HG03103 (cell line): ENCODE results near the gene ZNF778.
"Not testable (repeated sequence)": the region's sequence is repeated elsewhere in the genome, so short reads cannot be mapped to it uniquely, and the experiment has no call there.

Experiments used
- ATAC-seq: cut with Tn5 transposase; IDR thresholded peaks from one replicate; pipeline ENCODE4 v1.9.1; 2021; ENCODE audit warnings: low read depth; ENCODE audit not compliant: unreplicated experiment

Gene ZNF778

DNA sequence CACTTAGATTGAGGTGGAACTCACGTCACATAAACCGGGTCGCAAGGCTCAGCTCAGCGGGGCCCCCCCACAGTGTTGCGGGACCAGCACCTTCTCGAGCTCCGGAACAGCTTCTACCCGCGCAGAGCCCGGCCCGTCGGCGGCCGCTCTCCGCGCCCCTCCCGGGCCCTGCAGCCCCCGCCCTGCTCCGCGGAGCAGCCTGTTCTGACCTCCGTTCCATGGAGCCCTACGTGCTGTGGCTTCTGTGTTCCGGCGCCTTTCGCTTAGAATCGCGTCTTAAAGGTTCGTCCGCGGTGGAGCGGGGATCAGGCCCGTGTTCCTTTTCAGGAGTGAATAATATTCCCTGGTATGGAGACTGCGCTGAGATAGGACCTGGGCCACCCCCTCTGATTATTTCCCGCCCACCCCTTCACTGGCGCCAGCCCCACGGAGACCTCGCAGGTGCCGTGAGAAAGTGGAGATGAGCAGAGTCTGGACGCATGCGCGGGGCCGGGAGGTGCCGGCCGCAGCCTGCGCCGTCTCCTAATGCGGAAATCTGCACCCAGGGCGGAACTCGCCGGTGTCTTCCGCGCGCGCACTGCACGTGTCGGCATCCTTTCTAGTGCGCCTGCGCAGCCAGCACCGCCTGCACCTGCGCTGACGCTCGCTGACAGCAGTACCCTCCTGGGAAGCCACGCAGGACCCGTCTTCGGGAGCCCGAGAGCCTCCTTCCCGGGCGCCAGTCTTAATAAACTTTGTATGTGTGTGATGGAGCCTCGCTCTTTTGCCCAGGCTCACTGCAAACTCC lies 30.9 kb downstream of the ZNF778 start:
- no peak for ATAC-seq

DNA sequence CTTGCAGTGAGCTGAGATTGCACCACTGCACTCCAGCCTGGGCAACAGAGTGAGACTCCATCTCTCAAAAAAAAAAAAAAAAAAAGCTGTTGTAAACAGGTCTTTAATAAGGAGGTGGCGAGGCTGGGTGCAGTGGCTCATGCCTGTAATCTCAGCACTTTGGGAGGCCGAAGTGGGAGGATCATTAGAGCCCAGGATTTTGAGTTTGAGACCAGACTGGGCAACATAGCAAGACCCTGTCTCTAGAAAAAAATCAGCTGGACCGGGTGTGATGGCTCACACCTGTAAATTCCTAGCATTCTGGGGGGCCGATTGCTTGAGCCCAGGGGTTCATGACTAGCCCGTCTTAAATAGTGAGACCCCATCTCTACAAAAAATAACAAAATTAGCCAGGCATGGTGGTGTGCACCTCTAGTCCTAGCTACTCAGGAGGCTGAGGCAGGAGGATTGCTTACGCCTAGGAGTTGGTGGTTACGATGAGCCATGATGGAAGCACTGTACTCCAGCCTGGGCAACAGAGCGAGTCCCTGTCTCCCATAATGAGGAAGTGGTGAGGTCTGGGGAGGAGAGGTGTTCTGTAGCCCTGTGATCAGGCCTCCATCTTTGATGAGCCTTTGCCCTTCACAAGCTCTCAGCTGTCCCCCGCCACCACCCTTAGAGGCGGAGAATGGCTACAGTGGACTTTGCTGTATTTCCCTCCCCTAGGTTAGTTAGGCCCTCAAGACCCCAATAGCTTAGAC lies 36.2 kb downstream of the ZNF778 start:
- ATAC-seq: no peak

DNA sequence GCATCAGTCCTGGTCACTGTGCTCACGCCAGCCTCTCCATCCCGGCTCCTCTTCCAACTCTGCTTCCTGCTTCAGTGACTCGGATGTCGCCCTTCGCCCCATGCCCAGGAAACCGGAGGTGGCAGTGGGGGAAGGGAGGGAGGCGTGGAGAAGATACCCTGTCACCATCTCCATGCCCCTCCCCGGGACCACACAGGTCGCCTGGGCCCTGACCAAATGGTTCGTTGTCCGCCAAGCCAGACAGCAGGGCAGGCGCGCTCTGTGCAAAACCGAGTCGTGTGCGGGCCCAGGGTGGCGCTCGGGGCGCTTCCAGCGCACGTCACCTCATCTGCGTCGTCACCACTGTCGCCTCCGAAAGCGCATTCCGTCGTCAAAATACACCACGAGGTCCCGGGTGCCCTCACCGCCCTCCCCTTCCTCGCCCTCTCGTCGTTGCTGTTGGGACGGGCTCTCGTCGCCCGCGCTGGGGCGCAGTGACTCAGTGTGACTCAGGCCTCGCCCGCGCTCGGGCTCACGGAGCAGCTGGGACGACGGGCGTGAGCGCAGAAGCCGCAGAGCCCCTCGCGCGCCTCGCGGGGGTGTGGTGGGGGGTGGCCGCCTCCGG lies 39.2 kb downstream of the ZNF778 start:
- no peak for ATAC-seq

DNA sequence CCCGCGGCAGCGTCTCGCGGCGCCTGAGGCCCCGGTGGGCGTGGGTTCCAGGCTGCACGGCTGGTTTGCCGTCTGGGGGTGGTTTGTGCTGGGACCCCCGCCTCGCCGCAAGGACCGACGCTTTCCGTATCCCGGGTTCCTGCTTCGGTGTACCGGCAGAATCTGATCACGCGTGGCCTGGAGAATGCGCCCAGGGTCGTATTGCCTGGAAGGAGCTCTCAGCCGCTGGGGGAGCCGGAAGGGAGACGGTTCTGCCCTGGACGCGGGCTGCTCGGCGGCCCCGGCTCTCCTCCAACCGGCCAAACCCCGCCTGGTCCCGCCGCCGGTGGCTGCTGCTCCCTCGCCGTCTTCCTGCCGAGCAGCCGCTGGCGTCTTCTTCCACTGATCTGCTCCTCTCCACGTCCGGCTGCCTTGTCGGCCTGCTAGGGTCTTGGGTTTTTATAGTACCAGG lies 39.8 kb downstream of the ZNF778 start:
- ATAC-seq: no peak

DNA sequence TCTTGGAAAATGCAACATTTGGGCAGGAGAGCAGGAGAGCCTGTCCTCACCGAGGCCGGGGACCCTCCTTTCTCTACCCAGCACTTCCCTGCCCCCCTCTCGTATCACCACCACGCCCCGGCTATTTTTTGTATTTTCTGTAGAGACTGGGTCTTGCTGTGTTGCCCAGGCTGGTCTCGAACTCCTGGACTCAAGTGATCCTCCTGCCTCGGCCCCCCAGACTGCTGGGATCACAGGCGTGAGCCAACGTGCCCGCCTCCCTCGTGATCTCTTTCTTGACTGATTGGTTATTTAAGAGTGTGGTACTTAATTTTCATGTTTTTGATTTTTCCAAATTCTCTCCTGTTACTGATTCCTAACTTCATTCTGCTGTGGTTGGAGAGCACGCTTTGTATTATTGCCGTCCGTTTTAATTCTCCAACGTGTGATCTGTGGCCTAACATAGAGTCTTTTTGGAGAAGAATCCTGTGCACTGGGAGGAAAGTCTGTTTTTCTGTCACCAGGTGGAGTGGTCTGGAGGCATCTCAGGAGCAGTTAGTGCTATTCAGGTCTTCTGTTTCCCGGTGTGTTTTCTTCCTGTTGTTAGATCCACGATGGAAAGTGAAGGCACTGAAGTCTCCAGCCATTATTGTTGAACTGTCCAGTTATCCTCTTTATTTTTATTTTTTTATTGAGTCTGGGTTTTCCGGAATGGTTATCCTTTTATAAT lies 40.4 kb downstream of the ZNF778 start:
- no peak for ATAC-seq

DNA sequence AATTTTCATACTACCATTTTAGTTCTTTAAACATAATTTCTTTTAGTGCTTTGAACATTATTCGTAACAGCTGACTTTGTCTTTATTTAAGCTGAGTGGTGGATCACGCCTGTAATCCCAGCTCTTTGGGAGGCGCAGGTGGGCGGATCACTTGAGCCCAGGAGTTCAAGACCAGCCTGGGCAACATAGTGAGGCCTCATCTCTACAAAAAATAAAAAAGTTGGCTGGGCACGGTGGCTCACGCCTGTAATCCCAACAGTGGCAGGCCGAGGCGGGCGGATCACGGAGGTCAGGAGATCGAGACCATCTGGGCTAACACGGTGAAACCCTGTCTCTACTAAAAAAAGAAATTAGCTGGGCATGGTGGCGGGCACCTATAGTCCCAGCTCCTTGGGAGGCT lies 42.4 kb downstream of the ZNF778 start:
- ATAC-seq: not testable (repeated sequence)

DNA sequence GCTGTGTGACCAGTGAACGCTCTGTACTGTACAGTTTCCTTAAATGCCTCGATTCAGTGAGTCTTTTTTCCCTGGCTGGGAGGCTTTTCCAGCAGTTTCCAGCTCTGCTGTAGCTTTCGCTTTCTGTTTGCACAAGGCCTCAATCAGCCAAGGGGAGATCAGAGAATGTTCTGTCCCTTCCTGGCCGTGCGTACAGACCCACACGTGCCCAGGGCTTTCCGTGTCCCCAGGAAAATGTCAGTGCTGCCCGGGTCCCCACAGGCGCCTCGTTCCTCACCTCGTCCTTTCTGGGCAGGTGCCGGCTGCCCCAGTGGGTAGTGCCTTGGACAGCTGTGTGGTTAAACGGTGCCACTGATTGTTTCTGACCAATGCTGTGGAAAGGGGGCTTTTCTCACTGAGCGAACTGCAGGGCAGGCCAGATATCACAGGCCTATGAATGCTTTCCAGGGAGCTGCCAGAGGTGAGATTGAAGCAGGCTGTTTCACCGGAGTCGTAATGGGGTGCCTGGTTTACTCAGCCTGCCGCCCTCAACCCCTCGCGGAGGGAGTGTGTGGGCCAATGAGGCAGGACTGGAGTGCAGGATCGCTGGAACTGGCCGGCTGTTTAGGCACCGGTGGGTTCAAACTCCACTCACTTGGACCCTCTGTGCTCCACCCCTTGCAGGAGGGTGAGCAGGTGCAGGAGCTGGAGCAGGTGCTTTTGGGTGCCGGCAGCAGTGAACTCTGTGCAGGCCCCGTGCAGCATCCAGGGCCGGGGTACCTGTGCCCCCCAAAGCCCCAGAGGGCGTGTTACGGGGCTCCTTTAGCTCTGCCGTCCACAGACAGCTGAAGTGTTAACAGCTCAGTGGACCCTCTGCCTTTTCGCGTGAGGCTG lies 44.4 kb downstream of the ZNF778 start:
- ATAC-seq: no peak

DNA sequence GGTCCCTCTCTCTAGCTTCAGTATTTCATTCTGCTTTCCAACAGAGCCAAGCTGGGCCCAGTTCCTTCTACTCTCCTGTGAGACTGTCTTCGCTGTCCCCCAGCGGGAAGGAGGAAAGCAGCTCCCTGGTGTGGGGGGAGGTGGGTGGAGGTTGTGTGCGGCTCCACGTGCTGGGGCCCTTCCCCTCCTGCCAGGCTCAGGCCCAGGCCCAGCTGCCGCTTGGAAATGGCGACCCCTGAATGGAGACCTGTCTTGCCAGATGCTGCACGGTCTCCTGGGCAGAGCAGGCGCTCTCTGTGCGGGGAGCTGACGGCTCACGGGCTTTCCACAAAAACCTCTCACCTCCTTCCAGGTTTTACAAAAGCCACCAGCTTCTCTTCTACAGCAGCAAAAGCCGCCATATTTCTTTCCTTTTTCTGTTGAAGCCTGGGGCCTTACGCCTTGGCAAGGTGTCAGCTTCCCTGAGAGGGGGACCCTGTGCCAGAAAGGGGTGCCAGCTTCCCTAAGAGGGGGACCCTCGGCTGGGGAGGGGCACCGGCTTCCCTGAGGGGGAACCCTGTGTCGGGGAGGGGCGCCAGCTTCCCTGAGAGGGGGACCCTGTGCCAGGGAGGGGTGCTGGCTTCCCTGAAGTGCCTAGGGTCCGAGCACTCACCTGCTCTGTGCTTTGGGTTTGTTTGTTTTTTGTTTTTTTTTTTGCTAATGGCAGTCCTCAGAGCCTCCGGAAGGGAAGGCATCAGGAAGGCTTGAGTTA lies 47.5 kb downstream of the ZNF778 start:
- ATAC-seq: no peak

DNA sequence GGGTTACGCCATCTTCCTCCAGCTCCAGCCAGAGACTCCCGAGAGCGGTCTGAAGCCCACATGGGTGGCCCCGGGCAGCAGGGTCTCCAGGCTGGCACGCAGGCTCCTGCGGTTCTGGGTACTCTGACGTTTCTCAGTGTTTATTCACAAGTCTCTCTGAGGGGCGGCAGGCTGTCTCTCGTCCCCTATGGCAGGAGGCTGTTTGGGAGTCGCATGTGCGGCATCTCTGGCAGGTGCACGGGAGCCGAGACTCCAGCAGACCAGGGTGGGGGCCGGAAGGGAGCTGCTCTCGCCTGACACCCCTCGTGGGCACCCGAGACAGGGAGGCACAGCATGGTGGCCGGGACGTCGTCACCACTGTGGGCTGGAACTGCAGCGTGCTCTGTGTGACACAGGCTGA lies 48.1 kb downstream of the ZNF778 start:
- no peak for ATAC-seq

DNA sequence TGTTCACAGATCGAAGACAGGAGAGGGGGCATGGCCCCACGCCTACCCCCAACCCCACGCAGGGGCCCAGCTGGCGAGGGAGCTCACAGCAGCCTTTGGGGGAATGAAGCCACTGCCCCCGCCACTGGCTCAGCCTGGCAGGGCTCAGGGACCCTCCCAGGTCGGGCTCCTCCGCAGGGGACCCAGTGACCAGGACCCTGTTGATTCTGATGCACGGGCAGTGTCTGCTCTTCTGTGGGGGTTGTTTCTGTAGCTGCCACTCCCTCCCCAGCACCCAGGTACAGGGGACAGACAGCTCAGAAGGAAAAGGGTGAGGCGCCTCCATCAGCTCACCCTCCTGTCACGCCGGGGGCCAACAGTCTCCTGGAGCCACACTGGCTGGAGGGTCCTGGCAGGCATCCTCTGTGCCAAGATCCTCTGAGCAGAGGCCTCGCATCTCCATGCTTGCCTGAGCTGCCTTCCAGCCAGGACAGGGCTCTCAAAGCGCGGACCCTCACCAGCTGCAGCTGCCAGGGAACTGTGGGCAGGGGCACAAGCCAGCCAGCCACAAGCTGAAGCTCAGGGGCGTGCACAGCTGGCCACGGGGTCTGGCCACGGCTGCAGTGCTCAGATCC lies 49.1 kb downstream of the ZNF778 start:
- no peak for ATAC-seq

DNA sequence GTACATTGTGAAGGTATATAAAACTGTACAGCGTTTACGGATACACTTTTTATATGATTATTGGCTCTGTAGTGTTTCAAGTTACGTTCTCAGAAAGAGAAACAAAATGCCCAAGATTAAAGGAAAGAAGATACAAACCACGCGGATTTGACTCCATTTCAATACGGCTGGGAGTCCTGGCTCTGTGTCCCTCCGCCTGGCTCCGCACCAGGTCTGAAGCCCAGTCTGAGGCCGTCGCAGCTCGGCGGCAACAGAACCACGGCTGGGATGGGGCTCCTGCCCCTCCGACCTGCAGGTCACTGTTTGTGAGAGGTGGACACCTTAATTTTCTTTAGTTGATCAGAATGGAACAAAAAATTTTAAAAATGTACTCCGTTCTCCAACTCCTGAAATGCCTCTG lies 50.2 kb downstream of the ZNF778 start:
- ATAC-seq: not testable (repeated sequence)

DNA sequence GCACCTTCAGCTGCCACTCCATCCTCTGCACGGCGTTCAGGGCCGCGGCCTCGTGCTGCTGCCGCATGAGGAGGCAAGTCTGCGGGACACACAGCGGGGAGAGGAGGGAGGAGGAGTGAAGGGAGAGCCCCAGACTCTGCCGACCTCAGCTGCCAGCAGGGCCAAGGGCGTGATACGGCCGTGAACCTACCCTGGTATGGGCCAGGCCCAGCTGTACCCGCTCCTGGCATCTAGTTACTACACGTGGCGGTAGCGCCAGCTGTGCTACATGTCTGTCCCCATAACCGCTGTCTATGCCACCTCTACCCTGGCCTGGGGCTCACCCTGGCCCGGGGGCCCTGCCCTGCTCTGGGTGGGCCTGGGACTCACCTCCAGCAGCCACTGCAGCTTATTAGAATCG lies 51.1 kb downstream of the ZNF778 start:
- no peak for ATAC-seq

DNA sequence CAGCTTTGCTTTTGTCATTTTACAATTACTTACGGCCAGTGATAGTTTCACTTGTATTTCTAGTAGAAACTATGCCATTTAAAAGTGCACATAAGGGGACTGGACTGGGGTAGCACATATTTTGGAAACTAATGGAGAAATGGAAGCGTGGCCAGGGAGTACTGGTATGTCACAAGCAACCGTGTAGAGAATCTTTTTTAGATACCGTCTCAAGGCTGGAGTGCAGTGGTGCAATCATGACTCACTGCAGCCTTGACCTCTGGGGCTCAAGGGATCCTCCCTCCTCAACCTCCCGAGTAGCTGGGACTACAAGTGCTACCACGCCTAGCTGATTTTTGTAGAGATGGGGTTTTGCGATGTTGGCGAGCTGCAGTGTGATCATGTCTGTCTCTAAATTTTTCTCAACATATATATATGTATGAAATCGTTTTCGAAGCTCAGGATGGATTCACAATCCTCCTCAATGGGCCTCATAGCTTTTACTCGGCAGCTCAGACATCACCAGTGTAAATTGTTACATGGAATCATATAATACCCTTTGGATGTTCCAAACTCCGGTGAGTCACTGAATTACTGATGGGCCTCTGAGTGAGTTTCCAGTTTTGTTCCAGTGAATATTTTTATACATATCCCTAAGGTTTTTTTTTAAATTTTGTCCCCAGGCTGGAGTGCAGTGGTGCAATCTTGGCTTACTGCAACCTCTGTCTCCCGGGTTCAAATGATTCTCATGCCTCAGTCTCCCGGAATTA lies 51.7 kb downstream of the ZNF778 start:
- no peak for ATAC-seq

DNA sequence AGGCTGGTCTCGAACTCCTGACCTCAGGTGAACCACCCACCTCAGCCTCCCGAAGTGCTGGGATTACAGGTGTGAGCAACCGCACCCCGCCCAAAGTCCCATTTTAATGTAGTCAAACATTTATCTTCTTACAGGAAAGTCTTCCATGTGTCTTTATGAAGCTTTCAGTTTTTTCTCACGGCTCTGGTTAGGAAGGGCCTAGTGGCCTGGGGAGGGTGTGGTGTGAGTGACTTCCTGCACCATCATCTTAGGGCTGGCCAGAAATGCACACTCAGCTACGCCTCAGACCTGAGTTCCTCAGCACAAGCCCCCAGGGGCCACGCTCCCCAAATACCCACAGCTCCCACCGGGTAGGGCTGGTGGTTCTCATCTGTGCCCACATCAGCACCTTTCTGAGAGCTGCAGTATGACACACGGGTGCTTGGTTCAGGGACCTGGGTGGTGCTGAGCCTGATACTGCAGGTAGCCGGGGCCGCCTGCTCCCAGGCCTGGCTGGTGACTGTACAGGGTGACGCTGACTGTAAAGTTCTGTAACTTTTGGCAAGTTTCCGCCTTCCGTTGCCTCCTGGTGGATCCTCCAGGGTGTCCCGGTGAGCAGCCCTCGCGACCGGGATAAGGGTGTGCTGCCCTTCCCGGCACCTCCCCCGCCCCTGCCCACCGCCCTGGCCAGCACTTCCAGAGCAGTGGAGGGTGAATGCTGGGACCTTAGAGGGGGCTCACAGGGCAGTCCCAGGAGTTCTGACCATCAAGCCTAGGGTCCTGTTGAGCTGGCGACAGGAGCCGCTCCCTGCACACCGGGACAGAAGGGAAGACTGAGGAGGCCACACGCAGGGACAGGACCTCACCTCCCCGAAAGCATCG lies 52.5 kb downstream of the ZNF778 start:
- no peak for ATAC-seq

DNA sequence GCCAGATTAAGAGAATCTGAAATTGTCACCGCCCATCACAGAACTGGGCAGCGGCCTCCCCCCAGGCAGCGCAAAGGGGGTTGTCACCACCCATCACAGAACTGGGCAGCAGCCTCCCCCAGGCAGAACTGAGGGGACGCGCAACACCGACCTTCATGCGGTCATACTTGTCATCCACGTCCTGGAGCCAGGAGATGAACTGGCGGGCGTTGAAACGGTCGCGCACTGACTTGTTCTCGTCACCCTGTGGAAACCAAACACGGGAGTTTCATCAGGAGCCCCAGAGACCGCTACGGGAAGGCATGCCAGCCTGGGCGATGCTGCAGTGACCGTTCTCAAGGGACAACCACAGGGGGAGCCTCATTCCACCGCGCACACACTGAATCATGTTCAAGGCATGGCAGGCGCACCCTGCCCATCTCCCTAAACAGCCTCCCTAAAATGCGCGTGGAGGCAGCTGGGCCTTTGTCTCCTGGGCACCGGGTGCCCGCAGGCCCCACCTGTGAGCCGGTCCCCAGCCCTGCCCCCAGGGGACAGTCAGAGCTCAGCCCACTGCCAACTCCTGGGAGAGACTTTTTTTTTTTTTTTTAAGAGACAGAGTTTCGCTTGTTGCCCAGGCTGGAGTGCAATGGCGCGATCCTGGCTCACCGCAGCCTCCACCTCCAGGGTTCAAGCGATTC lies 53.3 kb downstream of the ZNF778 start:
- ATAC-seq: no peak

DNA sequence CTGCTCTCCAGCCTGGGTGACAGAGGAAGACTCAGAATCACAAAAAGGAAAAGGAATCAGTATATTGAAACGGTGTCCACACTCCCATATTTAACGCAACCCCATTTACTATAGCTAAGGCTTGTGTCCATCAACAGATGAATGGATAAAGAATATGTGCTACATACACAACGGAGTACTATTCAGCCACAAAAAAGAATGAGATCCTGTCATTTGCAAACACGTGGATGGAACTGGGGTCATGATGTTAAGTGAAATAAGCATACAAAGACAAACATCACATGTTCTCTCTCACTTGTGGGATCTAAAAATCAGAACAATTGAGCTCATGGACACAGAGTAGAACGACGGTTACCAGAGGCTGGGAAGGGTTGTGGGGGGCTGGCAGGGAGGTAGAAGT lies 55.1 kb downstream of the ZNF778 start:
- no peak for ATAC-seq
